HG03378 (cell line): ENCODE results near the gene TNFAIP3.

Source experiments
- ATAC-seq: cut with Tn5 transposase; IDR thresholded peaks from one replicate; pipeline ENCODE4 v1.9.1; 2021; ENCODE audit warnings: mild to moderate bottlenecking, moderate library complexity; ENCODE audit not compliant: unreplicated experiment

Gene TNFAIP3

DNA sequence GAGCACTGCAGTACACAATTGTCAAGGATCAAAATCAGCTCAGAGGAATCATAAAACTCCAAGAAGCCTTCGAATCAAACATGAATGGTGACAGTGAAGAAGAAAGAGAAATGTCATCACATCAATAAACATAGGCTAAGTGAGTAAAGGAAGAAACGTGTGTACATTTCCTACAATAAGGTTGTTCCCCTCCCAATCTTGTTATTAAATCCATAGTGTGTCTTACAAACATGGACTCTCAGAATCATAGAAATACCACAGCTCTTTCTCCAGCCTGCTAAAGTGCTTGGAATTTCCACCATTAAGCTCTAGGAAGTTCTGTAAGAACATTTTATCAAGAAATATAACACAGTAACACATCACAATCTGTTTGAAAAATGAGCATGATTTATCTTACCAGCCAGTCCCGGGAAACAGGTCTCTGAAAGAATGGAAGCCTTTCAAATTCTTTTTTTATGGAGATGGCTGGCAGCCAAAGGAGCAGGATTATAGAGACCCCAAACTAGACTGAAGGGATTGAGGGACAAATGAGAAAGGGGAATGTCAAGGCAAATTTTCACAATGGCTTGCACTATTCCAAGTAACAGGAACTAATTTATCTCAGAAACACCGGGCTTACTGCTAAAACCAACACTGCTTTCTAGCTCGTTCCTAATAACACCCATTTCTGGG is 4.5 kb upstream of the TNFAIP3 start:
- no peak for ATAC-seq

- no peak for ATAC-seq
Measured at GRCh38 chr6:137863091-137863797, 3.8 kb upstream of the TNFAIP3 start.

DNA sequence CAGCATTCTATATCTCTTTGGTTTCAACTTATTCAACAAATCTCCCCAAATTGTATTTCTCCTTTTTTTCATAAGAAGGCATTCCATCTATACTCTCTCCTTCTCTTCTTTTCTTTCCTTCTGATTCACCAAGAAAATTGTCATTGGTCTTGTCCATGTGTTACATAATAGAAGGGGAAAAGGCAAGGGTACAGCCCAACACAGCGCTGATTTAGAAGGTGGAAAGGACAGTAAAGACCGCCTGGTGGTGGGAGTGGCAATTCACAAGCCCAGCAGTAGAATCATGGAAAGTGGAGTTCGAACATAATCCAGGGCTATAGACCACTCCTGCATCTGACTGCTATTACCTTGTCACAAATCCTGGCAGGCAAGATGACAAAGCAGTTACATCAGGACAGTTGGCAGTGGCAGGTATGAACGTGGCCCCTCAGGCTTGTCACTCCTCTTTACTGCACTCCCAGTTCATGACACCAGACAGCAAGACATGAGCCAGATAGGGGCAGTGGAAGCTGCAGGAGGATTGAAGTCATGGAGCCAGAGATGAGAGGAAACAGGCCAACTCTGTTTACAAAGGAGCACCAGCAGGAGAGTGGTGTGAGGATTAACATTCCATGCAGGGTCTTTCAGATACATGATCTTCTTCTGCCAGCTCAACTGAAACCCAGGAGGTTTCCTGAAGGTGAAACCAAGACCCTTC is 2.1 kb upstream of the TNFAIP3 start:
- no peak for ATAC-seq

DNA sequence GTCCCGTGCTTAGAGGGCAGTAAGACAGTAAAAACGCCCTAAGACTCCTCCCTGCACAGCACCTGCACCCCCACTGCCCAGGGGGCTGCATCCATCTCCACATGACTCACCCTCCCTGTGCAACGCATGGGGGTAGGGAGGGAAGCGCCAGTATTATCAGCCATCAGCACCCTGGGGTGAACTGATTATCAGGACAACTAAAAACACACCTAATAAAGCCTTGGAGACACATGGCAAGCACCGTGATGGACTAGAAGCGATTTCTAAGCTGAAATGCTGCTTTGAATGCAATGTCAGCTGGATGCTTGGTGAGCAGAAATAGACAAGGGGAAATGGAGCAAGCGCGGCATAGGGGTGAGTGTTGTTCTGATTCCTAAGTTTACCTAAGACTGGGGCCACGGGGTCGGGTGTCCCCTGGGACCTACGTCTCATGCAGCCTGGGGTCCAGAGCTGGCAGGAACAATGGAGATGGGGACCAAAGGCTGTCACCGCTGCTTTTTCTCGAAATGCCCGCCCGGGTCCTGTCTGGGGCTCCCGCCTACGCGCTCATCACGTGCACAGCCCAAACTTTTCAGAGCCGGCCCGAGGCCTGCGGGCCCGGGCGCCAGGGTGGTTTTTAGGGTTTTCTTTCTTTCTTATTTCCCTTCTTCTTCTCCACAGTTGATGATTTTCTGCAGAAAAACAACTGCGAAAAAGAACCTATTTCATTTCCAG is 702 bp upstream of the TNFAIP3 start:
- peak; percentile 19 for ATAC-seq

GRCh38 chr6:137867685-137868509 is 838 bp downstream of the TNFAIP3 start:
- ATAC-seq, result no peak

DNA sequence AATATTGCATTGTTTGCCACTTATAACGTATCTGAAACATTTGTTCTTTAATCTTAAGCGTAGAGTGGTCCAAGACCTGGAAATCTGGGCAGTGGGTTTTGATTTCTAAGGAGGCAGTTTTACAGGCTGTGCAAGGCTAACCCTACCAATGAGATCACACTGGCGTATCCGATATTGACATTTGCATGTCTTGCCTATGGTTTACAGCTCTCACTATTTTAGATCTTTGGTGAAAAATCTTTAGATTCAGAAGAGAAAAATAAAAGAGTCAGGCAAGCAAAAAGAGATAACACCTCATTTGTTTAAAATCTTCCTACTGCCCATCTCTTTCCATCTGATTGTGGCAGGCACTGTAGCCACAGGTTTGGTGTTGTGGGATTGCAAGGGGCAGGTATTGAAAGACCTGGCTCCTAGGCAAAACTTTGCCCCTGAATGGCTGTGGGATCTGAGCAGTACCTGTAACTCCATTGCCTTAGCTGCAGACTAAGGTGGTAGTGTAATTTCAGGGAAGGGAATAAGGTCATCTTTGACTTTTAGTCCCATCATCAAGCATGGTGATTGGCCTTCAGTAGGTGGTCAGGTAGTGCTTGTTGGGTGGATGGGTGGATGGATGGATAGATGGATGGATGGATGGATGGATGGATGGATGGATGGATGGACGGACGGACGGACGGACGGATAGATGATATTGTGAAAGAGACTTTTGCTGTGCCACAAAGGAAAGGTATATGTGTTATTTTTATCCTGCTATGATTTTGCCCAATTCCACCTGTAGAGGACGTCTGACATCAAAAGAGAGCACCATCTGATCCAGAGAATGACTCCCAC is 1.9 kb downstream of the TNFAIP3 start:
- ATAC-seq, result no peak

DNA sequence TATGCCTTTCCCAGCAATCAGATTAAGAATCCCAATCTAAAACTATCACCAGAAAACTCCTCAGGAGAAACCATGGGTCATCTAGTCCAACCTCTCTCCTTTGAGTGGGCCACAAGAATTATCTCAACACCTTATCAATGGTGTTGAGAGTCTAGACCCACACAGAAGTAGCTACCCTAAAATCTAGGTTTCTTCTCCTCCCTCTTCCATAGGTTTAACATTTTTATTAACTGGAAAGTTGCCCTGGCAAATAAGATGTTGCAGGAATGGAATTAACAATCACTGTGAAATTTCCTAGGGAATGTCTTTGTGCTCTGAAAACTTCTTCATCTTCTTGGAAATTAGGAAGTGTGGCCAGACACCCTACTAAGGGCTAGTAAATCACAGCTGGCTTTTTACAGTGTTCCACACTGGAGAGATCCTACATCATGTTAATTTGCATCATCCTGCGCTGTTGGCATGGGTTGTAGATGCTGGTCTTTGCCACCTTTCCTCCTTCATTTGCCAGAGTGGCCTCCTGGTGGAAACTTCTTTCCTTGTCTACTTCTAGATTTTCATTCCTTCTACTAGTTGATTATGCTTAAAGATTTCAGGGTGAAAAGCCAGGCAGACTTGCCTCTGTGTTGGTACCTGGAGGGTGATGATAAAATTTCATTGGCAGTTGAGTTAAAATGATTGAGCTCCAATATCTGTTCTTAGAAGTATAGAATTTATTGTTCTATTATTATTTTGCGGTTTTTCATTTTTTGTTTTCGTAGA is 2.7 kb downstream of the TNFAIP3 start:
- no peak for ATAC-seq

GRCh38 chr6:137870308-137870644 is 3.2 kb downstream of the TNFAIP3 start:
- ATAC-seq, result no peak

DNA sequence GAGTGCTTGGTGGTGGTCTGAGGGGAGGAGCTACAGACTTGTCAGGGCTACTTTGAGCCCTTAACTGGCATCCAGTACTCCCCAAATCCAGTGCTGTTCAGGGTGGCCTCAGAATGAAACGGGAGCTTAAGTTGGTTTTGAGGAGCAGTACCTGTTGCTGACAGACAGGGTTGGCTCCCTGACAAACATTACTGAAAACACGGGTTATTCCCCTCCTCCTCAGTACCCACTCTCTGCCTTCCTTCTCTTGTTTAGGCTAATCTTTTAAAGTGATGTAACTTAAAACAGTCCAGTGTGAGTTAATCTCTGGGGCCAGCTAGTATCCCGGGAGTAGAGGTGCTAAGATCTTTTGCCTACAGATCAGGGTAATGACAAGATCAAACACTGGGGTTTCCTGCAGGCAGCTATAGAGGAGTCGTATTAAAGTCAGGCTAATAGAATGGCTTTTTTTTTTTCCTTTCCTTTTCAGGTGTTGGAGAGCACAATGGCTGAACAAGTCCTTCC is 3.7 kb downstream of the TNFAIP3 start:
- ATAC-seq, result peak; percentile 28

- no peak for ATAC-seq
Measured at GRCh38 chr6:137871291-137871690, 4.2 kb downstream of the TNFAIP3 start.

- no peak for ATAC-seq
Measured at GRCh38 chr6:137871831-137872454, 4.9 kb downstream of the TNFAIP3 start.

- no peak for ATAC-seq
Measured at GRCh38 chr6:137872581-137873115, 5.6 kb downstream of the TNFAIP3 start.

- peak; percentile 51 for ATAC-seq
Measured at GRCh38 chr6:137873273-137873762, 6.3 kb downstream of the TNFAIP3 start.

GRCh38 chr6:137874204-137875057 is 7.4 kb downstream of the TNFAIP3 start:
- no peak for ATAC-seq

DNA sequence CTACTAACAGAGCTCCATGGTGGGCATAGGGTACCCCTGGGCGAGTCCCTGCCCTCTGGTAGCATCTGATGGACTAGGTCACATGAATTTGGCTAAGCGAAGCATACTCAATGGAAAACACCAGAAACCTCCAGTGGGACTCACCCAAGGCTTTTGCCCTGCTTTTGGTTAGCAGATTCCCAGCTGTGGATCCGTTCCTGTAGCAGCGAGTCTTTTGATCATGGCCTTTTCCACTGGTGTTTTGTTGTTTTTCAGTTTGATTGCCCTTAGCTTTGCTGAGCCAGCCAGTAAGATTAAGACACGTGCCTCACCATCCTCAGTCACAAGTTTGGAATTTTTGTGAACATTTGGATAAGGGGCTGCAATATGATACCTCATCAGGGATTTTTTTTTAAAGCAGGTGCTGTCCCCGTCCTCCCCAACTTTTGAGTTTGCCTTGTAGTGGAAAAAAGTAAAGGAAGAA is 8.0 kb downstream of the TNFAIP3 start:
- ATAC-seq, result no peak

DNA sequence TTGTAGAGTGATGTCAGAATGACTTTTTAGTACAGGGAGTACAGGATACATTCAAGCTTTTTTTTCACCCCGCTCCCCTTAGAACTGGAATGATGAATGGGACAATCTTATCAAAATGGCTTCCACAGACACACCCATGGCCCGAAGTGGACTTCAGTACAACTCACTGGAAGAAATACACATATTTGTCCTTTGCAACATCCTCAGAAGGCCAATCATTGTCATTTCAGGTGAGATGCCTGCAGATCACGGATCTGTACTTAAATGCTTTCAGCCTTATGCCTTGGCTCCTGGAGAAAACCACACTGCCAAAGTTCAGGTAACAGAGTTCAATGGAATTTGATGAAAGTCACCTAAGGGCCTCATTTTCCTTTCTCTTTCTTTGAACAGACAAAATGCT is 8.5 kb downstream of the TNFAIP3 start:
- no peak for ATAC-seq

- ATAC-seq, result no peak
Measured at GRCh38 chr6:137876547-137876946, 9.5 kb downstream of the TNFAIP3 start.
